Measurements from ENCODE around the gene DNAH17.

DNA sequence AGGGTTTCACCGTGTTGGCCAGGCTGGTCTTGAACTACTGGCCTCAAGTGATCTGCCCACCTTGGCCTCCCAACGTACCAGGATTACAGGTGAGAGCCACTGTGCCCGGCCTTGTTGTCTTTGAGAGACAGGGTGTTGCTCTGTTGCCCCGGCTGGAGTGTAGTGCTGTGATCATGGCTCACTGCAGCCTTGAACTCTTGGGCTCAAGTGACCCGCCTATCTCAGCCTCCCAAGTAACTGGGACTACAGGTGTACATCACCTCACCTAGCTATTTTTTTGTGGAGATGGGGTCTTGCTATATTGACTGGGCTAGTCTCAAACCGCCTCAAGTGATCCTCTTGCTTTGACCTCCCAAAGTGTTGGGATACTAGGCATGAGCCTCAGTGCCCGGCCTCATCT, 130.4 kb downstream of the DNAH17 start:
- TF ChIP-seq POLR2A (IDR thresholded peaks at IDR 0.05) (no peak), POLR2AphosphoS5 (IDR thresholded peaks at IDR 0.05) (no peak)
- TF ChIP-seq, protein P1, sequence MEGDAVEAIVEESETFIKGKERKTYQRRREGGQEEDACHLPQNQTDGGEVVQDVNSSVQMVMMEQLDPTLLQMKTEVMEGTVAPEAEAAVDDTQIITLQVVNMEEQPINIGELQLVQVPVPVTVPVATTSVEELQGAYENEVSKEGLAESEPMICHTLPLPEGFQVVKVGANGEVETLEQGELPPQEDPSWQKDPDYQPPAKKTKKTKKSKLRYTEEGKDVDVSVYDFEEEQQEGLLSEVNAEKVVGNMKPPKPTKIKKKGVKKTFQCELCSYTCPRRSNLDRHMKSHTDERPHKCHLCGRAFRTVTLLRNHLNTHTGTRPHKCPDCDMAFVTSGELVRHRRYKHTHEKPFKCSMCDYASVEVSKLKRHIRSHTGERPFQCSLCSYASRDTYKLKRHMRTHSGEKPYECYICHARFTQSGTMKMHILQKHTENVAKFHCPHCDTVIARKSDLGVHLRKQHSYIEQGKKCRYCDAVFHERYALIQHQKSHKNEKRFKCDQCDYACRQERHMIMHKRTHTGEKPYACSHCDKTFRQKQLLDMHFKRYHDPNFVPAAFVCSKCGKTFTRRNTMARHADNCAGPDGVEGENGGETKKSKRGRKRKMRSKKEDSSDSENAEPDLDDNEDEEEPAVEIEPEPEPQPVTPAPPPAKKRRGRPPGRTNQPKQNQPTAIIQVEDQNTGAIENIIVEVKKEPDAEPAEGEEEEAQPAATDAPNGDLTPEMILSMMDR (IDR thresholded peaks at IDR 0.05) = no peak
